OCI-LY3 (cell line): ENCODE results near the gene APLP1.
A peak's percentile ranks its signal among the peaks of the same experiment; 100 is the strongest.

Experiments used
- H2AFZ ChIP-seq: fragments of 200-600, 300-600 bp; shearing (Covaris generic); 2 replicates; pipeline ENCODE4 v1.6.0; 2014; ENCODE audit warnings: antibody characterized with exemption, low read depth, low read length
- H3K27ac ChIP-seq: fragments of 200-600, 300-600 bp; sonication (generic); 2 replicates; pipeline ENCODE4 v1.5.1; 2014; ENCODE audit warnings: mild to moderate bottlenecking, low read length, moderate library complexity, mixed read lengths
- H3K27me3 ChIP-seq: fragments of 200-600, 300-600 bp; sonication (generic); 2 replicates; pipeline ENCODE4 v1.6.1; 2014; ENCODE audit warnings: low read depth, low read length, mixed read lengths
- H3K36me3 ChIP-seq: fragments of 200-600, 300-600 bp; sonication (generic); replicated peaks from 2 replicates; pipeline ENCODE3; 2014; ENCODE audit warnings: low read depth, low read length, mixed read lengths
- H3K4me1 ChIP-seq: fragments of 300-600, 200-600 bp; sonication (generic); 2 replicates; pipeline ENCODE4 v1.6.1; 2014; ENCODE audit warnings: low read length, mixed read lengths
- H3K4me2 ChIP-seq: fragments of 200-600, 300-600 bp; sonication (generic); 2 replicates; pipeline ENCODE4 v1.6.1; 2014; ENCODE audit warnings: low read length, mixed read lengths
- H3K4me3 ChIP-seq: fragments of 300-600, 200-600 bp; sonication (generic); 2 replicates; pipeline ENCODE4 v1.5.1; 2014; ENCODE audit warnings: antibody characterized with exemption, mild to moderate bottlenecking, low read length, moderate library complexity
- H3K79me2 ChIP-seq: fragments of 300-600, 200-600 bp; shearing (Covaris generic); 2 replicates; pipeline ENCODE4 v1.6.1; 2014; ENCODE audit warnings: mild to moderate bottlenecking, low read length, mixed read lengths
- H3K9ac ChIP-seq: fragments of 300-600, 200-600 bp; shearing (Covaris generic); 2 replicates; pipeline ENCODE4 v1.6.0; 2014; ENCODE audit warnings: mild to moderate bottlenecking, low read length, moderate library complexity
- H3K9me3 ChIP-seq: fragments of 200-600, 300-600 bp; shearing (Covaris generic); 2 replicates; pipeline ENCODE4 v1.6.1; 2014; ENCODE audit warnings: low read length, mixed read lengths; ENCODE audit not compliant: insufficient read depth
- H4K20me1 ChIP-seq: fragments of 200-600, 300-600 bp; sonication (generic); 2 replicates; pipeline ENCODE4 v1.6.1; 2016; ENCODE audit warnings: low read length, mixed read lengths; ENCODE audit not compliant: insufficient read depth
- CTCF ChIP-seq: fragments of 200-600, 300-600 bp; sonication (generic); IDR thresholded peaks from 2 replicates; pipeline ENCODE4 v1.5.1; 2014; ENCODE audit warnings: antibody characterized with exemption, low read length, low read depth
- EZH2phosphoT487 ChIP-seq: fragments of 200-600 bp; shearing (Covaris generic); IDR thresholded peaks from 2 replicates; pipeline ENCODE4 v1.6.1; 2018; ENCODE audit warnings: antibody characterized with exemption, mixed run types, low read depth

Gene APLP1

GRCh38 chr19:35848486-35848885 lies 19.9 kb upstream of the APLP1 start:
- H3K4me1 ChIP-seq: no peaks in the 10 kb centered on the region
- H3K4me3 ChIP-seq: no peak overlapping the region
- H3K27me3 ChIP-seq: peaks cover 6% of the 10 kb centered on the region; the same call in 1 of the 2 replicates
- H4K20me1 ChIP-seq: no peaks in the 10 kb centered on the region
- TF ChIP-seq CTCF (no peak), EZH2phosphoT487 (no peak)
- H3K27ac ChIP-seq: no peak overlapping the region
- H2AFZ ChIP-seq: no peak overlapping the region
- no peak overlapping the region for H3K9ac ChIP-seq
- no peak overlapping the region for H3K4me2 ChIP-seq
- H3K79me2 ChIP-seq: no peaks in the 10 kb centered on the region
- no peaks in the 10 kb centered on the region for H3K36me3 ChIP-seq
- H3K9me3 ChIP-seq: no peaks in the 10 kb centered on the region

GRCh38 chr19:35848919-35849505 lies 19.4 kb upstream of the APLP1 start:
- H3K4me2 ChIP-seq: no peak overlapping the region
- H3K27me3 ChIP-seq: peaks cover 7% of the 10 kb centered on the region; the same call in 1 of the 2 replicates
- H3K4me3 ChIP-seq: no peak overlapping the region
- TF ChIP-seq EZH2phosphoT487: no peak
- TF ChIP-seq CTCF: no peak
- H3K4me1 ChIP-seq: no peaks in the 10 kb centered on the region
- no peak overlapping the region for H3K9ac ChIP-seq
- H4K20me1 ChIP-seq: no peaks in the 10 kb centered on the region
- H2AFZ ChIP-seq: no peak overlapping the region
- no peak overlapping the region for H3K27ac ChIP-seq
- H3K36me3 ChIP-seq: no peaks in the 10 kb centered on the region
- H3K9me3 ChIP-seq: no peaks in the 10 kb centered on the region
- H3K79me2 ChIP-seq: no peaks in the 10 kb centered on the region

GRCh38 chr19:35851213-35852028 lies 17.0 kb upstream of the APLP1 start:
- Histone ChIP-seq H3K9me3 (no peaks in the 10 kb centered on the region), H2AFZ (no peak overlapping the region), H3K9ac (no peak overlapping the region), H3K27ac (no peak overlapping the region), H3K4me1 (peaks cover 4% of the 10 kb centered on the region; the same call in 1 of the 2 replicates), H3K4me3 (no peak overlapping the region), H3K79me2 (no peaks in the 10 kb centered on the region), H4K20me1 (no peaks in the 10 kb centered on the region), H3K27me3 (peaks cover 10% of the 10 kb centered on the region; the same call in 1 of the 2 replicates), H3K36me3 (no peaks in the 10 kb centered on the region), H3K4me2 (no peak overlapping the region)
- no peak for TF ChIP-seq EZH2phosphoT487
- TF ChIP-seq CTCF: peak; percentile 38; the same call in 1 of the 2 replicates

GRCh38 chr19:35852029-35852780 lies 16.2 kb upstream of the APLP1 start, which contains the start of gene NPHS1:
Gene NPHS1 (minus strand): TSS chr19:35852504. CDS start chr19:35851837, 667 bp downstream.
- no peaks in the 10 kb centered on the region for H4K20me1 ChIP-seq
- H3K27me3 ChIP-seq: peaks cover 10% of the 10 kb centered on the region; the same call in 1 of the 2 replicates
- no peak within 1 kb of the TSS for H3K27ac ChIP-seq
- no peak within 1 kb of the TSS for H3K4me2 ChIP-seq
- no peaks in the 10 kb centered on the region for H3K79me2 ChIP-seq
- TF ChIP-seq CTCF (no peak), EZH2phosphoT487 (no peak)
- H3K4me3 ChIP-seq: no peak within 1 kb of the TSS
- H3K9me3 ChIP-seq: no peaks in the 10 kb centered on the region
- H3K9ac ChIP-seq: no peak within 1 kb of the TSS
- no peaks in the 10 kb centered on the region for H3K36me3 ChIP-seq
- peaks cover 4% of the 10 kb centered on the region; the same call in 1 of the 2 replicates for H3K4me1 ChIP-seq
- H2AFZ ChIP-seq: no peak within 1 kb of the TSS
